Natural killer cell (primary cell): ENCODE results near the gene ZNF839. TPM values are rescaled to one million over a fixed set of nuclear protein-coding genes. Genes with fewer than 3 reads are reported as not detected.

Source experiments
- ATAC-seq, 3 donors: fragments of 150-1000 bp in 2 of 3; fragments of 200-7000 bp in 1 of 3; cut with Tn5 transposase; 1 replicate in 1 of 3; 2 replicates in 2 of 3; pipeline ENCODE4 v1.10.0; 2021; ENCODE audit warnings: mild to moderate bottlenecking in 2 of 3, moderate library complexity in 2 of 3
- DNase-seq, 2 donors: peaks; one replicate each; pipeline versions ENCODE4 v3.0.0 to v3.0.0-alpha.2; 2013 to 2021; ENCODE audit warnings: mixed read lengths in 1 of 2
- H3K27ac ChIP-seq: one replicate; pipeline ENCODE4 v1.5.1; 2013; ENCODE audit warnings: mild to moderate bottlenecking, low read length
- H3K27me3 ChIP-seq: one replicate; pipeline ENCODE4 v1.6.1; 2013; ENCODE audit warnings: low read length; ENCODE audit not compliant: control insufficient read depth, insufficient read depth
- H3K36me3 ChIP-seq: one replicate; pipeline ENCODE4 v1.6.1; 2013; ENCODE audit warnings: low read length; ENCODE audit not compliant: control insufficient read depth, insufficient read depth
- H3K4me1 ChIP-seq: one replicate; pipeline ENCODE4 v1.6.1; 2013; ENCODE audit warnings: low read length; ENCODE audit not compliant: control insufficient read depth, insufficient read depth
- H3K4me3 ChIP-seq: one replicate; pipeline ENCODE4 v1.5.1; 2013; ENCODE audit warnings: low read length
- H3K9me3 ChIP-seq: one replicate; pipeline ENCODE4 v1.6.1; 2013; ENCODE audit warnings: low read length; ENCODE audit not compliant: control insufficient read depth, insufficient read depth
- H3K27ac Mint-ChIP-seq, 2 donors: one replicate each; pipeline ENCODE4 v1.8.0; 2022; ENCODE audit warnings: mild to moderate bottlenecking in 2 of 2, mixed read lengths in 2 of 2, moderate library complexity in 1 of 2
- H3K27me3 Mint-ChIP-seq, 2 donors: one replicate each; pipeline ENCODE4 v1.8.0; 2022; ENCODE audit warnings: low read depth in 2 of 2, mixed read lengths in 2 of 2
- H3K36me3 Mint-ChIP-seq: one replicate; pipeline ENCODE4 v1.8.0; 2022; ENCODE audit warnings: mixed read lengths
- H3K4me1 Mint-ChIP-seq, 2 donors: one replicate each; pipeline ENCODE4 v1.8.0; 2022; ENCODE audit warnings: mixed read lengths in 2 of 2
- H3K4me3 Mint-ChIP-seq: one replicate; pipeline ENCODE4 v1.8.0; 2022; ENCODE audit warnings: mild to moderate bottlenecking, moderate library complexity, mixed read lengths
- H3K9me3 Mint-ChIP-seq, 2 donors: one replicate each; pipeline ENCODE4 v1.8.0; 2022; ENCODE audit warnings: mixed read lengths in 2 of 2
- CTCF ChIP-seq: fragments of 200-600 bp; IDR thresholded peaks from one replicate; pipeline ENCODE4 v1.8.0; 2022; ENCODE audit warnings: antibody characterized with exemption
- WGBS: methylation state at CpG from one replicate; pipeline ENCODE4 v1.1.7; 2013; ENCODE audit warnings: missing lambda C conversion rate; ENCODE audit not compliant: insufficient coverage; 5-methylcytosine and 5-hydroxymethylcytosine counted together
- intact Hi-C: fragments of 100-400 bp; cut with micrococcal nuclease; formaldehyde crosslinking; loops from one replicate; pipeline ENCODE4 v1.14.2; 2022
- total RNA-seq, 4 donors: library from RNA; stranded (reverse); fragments of 120-200 nt in 1 of 4; gene quantifications; one replicate each; pipeline versions ENCODE4 v1.2.3 to v1.2.4, GENCODE V29; 2013 to 2022

The ZNF839 gene
- total RNA-seq, 3 donors from 2014 or later (not counting 1 experiment from before 2014, with no cell fraction given), result 13.3 to 20.4 (median 18.1) TPM

GRCh38 chr14:102353126-102353619 is 33.6 kb downstream of the ZNF839 start:
- Mint-ChIP-seq H3K27ac (no peak overlapping the region), H3K27me3 (no peaks in the 10 kb centered on the region), H3K4me1 (peaks cover 0 to 3% of the 10 kb centered on the region in 2 donors), H3K9me3 (no peaks in the 10 kb centered on the region), H3K4me3 (no peak overlapping the region), H3K36me3 (peaks cover 7% of the 10 kb centered on the region)
- ATAC-seq (no peak), DNase-seq (no peak)
- Histone ChIP-seq H3K27ac (no peak overlapping the region), H3K36me3 (peaks cover 55% of the 10 kb centered on the region), H3K4me1 (no peaks in the 10 kb centered on the region), H3K4me3 (no peak overlapping the region), H3K9me3 (no peaks in the 10 kb centered on the region), H3K27me3 (no peaks in the 10 kb centered on the region)
- intact Hi-C loops, result no loop called here
- TF ChIP-seq CTCF, result no peak
- 88% methylated on average over 7 of the region's 8 CpGs for WGBS

- Mint-ChIP-seq H3K36me3 (no peaks in the 10 kb centered on the region), H3K9me3 (no peaks in the 10 kb centered on the region), H3K27me3 (no peaks in the 10 kb centered on the region), H3K4me3 (no peak overlapping the region), H3K4me1 (peaks cover 9 to 19% of the 10 kb centered on the region in 2 donors), H3K27ac (no peak overlapping the region)
- no peak for DNase-seq
- Histone ChIP-seq H3K4me3 (no peak overlapping the region), H3K9me3 (no peaks in the 10 kb centered on the region), H3K36me3 (peaks cover 51% of the 10 kb centered on the region), H3K27ac (no peak overlapping the region), H3K4me1 (no peaks in the 10 kb centered on the region), H3K27me3 (no peaks in the 10 kb centered on the region)
- no peak for TF ChIP-seq CTCF
- no peak for ATAC-seq
- WGBS, result 97% methylated on average over 3 of the region's 3 CpGs
- intact Hi-C loops, result no loop called here
Observed at GRCh38 chr14:102356280-102356679, 36.7 kb downstream of the ZNF839 start.

- H3K27ac ChIP-seq, result no peak overlapping the region
- no peak for TF ChIP-seq CTCF
- peaks cover 34% of the 10 kb centered on the region for H3K36me3 ChIP-seq
- H3K27me3 Mint-ChIP-seq, result no peaks in the 10 kb centered on the region
- DNase-seq, result no peak
- H3K4me3 ChIP-seq, result no peak overlapping the region
- H3K4me3 Mint-ChIP-seq, result no peak overlapping the region
- peaks cover 14 to 23% of the 10 kb centered on the region in 2 donors for H3K4me1 Mint-ChIP-seq
- no peak overlapping the region for H3K27ac Mint-ChIP-seq
- ATAC-seq, result no peak
- peaks cover 17% of the 10 kb centered on the region for H3K4me1 ChIP-seq
- 83% methylated on average over 1 of the region's 2 CpGs for WGBS
- H3K36me3 Mint-ChIP-seq, result no peaks in the 10 kb centered on the region
- intact Hi-C loops, result no loop called here
- H3K27me3 ChIP-seq, result no peaks in the 10 kb centered on the region
- no peaks in the 10 kb centered on the region for H3K9me3 ChIP-seq
- H3K9me3 Mint-ChIP-seq, result no peaks in the 10 kb centered on the region
Observed at GRCh38 chr14:102359341-102359740, 39.8 kb downstream of the ZNF839 start.

DNA sequence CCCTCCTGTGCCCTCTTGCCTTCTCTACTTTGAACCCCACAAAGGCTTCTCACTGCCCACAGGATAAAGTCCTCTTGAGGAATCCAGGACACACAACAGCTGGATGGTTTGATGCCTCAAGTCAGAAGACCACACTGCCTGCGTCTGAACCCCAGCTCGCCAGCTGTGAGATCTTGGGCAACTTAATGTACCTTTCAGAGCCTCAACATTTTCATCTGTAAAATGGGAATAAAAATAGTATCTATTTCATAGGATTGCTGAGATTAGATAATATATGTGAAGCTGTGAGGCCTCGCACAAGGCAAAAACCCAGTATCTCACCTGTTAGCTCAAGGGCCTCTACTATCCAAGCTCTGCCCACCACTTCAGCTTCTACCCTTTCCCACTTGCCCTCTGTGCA is 40.8 kb downstream of the ZNF839 start:
- no peak for ATAC-seq
- H3K4me1 ChIP-seq, result peaks cover 17% of the 10 kb centered on the region
- no peaks in the 10 kb centered on the region for H3K36me3 Mint-ChIP-seq
- WGBS, result 94% methylated on average over 3 of the region's 3 CpGs
- no peak overlapping the region for H3K4me3 Mint-ChIP-seq
- H3K9me3 ChIP-seq, result no peaks in the 10 kb centered on the region
- H3K9me3 Mint-ChIP-seq, result no peaks in the 10 kb centered on the region
- H3K4me1 Mint-ChIP-seq, result peaks cover 14 to 23% of the 10 kb centered on the region in 2 donors
- H3K36me3 ChIP-seq, result peaks cover 26% of the 10 kb centered on the region
- no peak overlapping the region for H3K27ac Mint-ChIP-seq
- H3K27me3 ChIP-seq, result no peaks in the 10 kb centered on the region
- DNase-seq, result no peak
- no peak for TF ChIP-seq CTCF
- no peak overlapping the region for H3K27ac ChIP-seq
- no peak overlapping the region for H3K4me3 ChIP-seq
- intact Hi-C loops, result loop anchor here (10.0 kb wide), 1 partner anchor 154 kb away; no protein-coding TSS in a partner anchor
- no peaks in the 10 kb centered on the region for H3K27me3 Mint-ChIP-seq
